HUES48 (cell line): ENCODE data around the gene PDXDC1.
"Not testable (repeated sequence)": the region's sequence is repeated elsewhere in the genome, so short reads cannot be mapped to it uniquely, and the experiment has no call there.

Source experiments
- H3K27ac ChIP-seq: one replicate; pipeline ENCODE4 v1.7.0; 2013; ENCODE audit warnings: low read depth, low read length, inconsistent platforms
- H3K27me3 ChIP-seq: 2 replicates; pipeline ENCODE4 v1.6.1; 2013; ENCODE audit warnings: mild to moderate bottlenecking, low read length; ENCODE audit not compliant: control insufficient read depth, insufficient read depth
- H3K36me3 ChIP-seq: 2 replicates; pipeline ENCODE4 v1.6.1; 2013; ENCODE audit warnings: low read length; ENCODE audit not compliant: control insufficient read depth, insufficient read depth
- H3K4me1 ChIP-seq: 2 replicates; pipeline ENCODE4 v1.6.1; 2013; ENCODE audit warnings: mild to moderate bottlenecking, low read length; ENCODE audit not compliant: control insufficient read depth, insufficient read depth
- H3K4me3 ChIP-seq: 2 replicates; pipeline ENCODE4 v1.5.1; 2013; ENCODE audit warnings: mild to moderate bottlenecking, low read depth, low read length
- H3K9ac ChIP-seq: 2 replicates; pipeline ENCODE4 v1.6.1; 2013; ENCODE audit warnings: mild to moderate bottlenecking, low read depth, low read length, moderate library complexity
- H3K9me3 ChIP-seq: 2 replicates; pipeline ENCODE4 v1.6.1; 2013; ENCODE audit warnings: low read length; ENCODE audit not compliant: control insufficient read depth, insufficient read depth

The PDXDC1 gene

GRCh38 chr16:14996702-14997101 lies 21.9 kb downstream of the PDXDC1 start:
- H3K4me1 ChIP-seq, H3K27me3 ChIP-seq, H3K27ac ChIP-seq, H3K4me3 ChIP-seq, H3K9ac ChIP-seq, H3K9me3 ChIP-seq, H3K36me3 ChIP-seq: not testable (repeated sequence)

- H3K27me3 ChIP-seq, H3K9me3 ChIP-seq, H3K36me3 ChIP-seq, H3K4me3 ChIP-seq, H3K4me1 ChIP-seq, H3K9ac ChIP-seq, H3K27ac ChIP-seq: not testable (repeated sequence)
These were observed 23.5 kb downstream of the PDXDC1 start for GRCh38 chr16:14998300-14998699.

- not testable (repeated sequence) for H3K27me3 ChIP-seq, H3K9me3 ChIP-seq, H3K9ac ChIP-seq, H3K4me1 ChIP-seq, H3K4me3 ChIP-seq, H3K27ac ChIP-seq, H3K36me3 ChIP-seq
These were observed 25.0 kb downstream of the PDXDC1 start for GRCh38 chr16:14999845-15000244.

GRCh38 chr16:15002448-15002847 lies 27.6 kb downstream of the PDXDC1 start:
- H3K27me3 ChIP-seq, H3K27ac ChIP-seq, H3K9ac ChIP-seq, H3K4me1 ChIP-seq, H3K9me3 ChIP-seq, H3K4me3 ChIP-seq, H3K36me3 ChIP-seq: not testable (repeated sequence)

- not testable (repeated sequence) for H3K4me3 ChIP-seq, H3K27me3 ChIP-seq, H3K27ac ChIP-seq, H3K36me3 ChIP-seq, H3K9ac ChIP-seq, H3K4me1 ChIP-seq, H3K9me3 ChIP-seq
These were observed 30.7 kb downstream of the PDXDC1 start for GRCh38 chr16:15005357-15006132.

- H3K9me3 ChIP-seq, H3K27ac ChIP-seq: not testable (repeated sequence)
- H3K36me3 ChIP-seq = 0 out of 2 replicates have a peak, but pooled peaks cover 15% of the 10 kb centered on the region
These were observed 33.8 kb downstream of the PDXDC1 start for GRCh38 chr16:15008647-15009046.

GRCh38 chr16:15012941-15013340 lies 38.1 kb downstream of the PDXDC1 start:
- H3K4me1 ChIP-seq, H3K9me3 ChIP-seq, H3K9ac ChIP-seq, H3K27ac ChIP-seq, H3K27me3 ChIP-seq, H3K4me3 ChIP-seq: not testable (repeated sequence)
- H3K36me3 ChIP-seq = peaks cover 27% of the 10 kb centered on the region

More at GRCh38 chr16:15008647-15009046, 33.8 kb downstream of the PDXDC1 start:
- H3K4me1 ChIP-seq, H3K27me3 ChIP-seq, H3K9ac ChIP-seq, H3K4me3 ChIP-seq: not testable (repeated sequence)

- not testable (repeated sequence) for H3K9me3 ChIP-seq, H3K4me1 ChIP-seq, H3K4me3 ChIP-seq, H3K27me3 ChIP-seq, H3K27ac ChIP-seq, H3K9ac ChIP-seq
- peaks cover 20% of the 10 kb centered on the region for H3K36me3 ChIP-seq
These were observed 40.8 kb downstream of the PDXDC1 start for GRCh38 chr16:15015671-15016070.

- H3K36me3 ChIP-seq = peaks cover 15% of the 10 kb centered on the region
- H3K9ac ChIP-seq, H3K9me3 ChIP-seq, H3K27ac ChIP-seq, H3K27me3 ChIP-seq, H3K4me1 ChIP-seq, H3K4me3 ChIP-seq: not testable (repeated sequence)
These were observed 41.5 kb downstream of the PDXDC1 start for GRCh38 chr16:15016354-15016753.

GRCh38 chr16:15016951-15017580 lies 42.2 kb downstream of the PDXDC1 start:
- not testable (repeated sequence) for H3K4me3 ChIP-seq, H3K9me3 ChIP-seq, H3K4me1 ChIP-seq, H3K27me3 ChIP-seq, H3K9ac ChIP-seq, H3K27ac ChIP-seq
- H3K36me3 ChIP-seq = peaks cover 16% of the 10 kb centered on the region

- H3K4me1 ChIP-seq, H3K27ac ChIP-seq, H3K27me3 ChIP-seq, H3K4me3 ChIP-seq, H3K9ac ChIP-seq, H3K9me3 ChIP-seq: not testable (repeated sequence)
- peaks cover 24% of the 10 kb centered on the region for H3K36me3 ChIP-seq
These were observed 46.6 kb downstream of the PDXDC1 start for GRCh38 chr16:15021429-15021828.
